Right lung (tissue), 5 donors: ENCODE results near the gene RNF125. TPM values are rescaled to one million over a fixed set of nuclear protein-coding genes. Genes with fewer than 3 reads are reported as not detected.

ENCODE experiments used
- DNase-seq, 2 donors: peaks; one replicate each; pipeline ENCODE4 v3.0.0-alpha.2; 2013
- polyA plus RNA-seq, 5 donors: library from polyadenylated mRNA; unstranded; fragments of 120-200 nt; gene quantifications; one replicate each; pipeline versions ENCODE4 v1.2.1 to v1.2.3, GENCODE V29; 2013; ENCODE audit warnings: inconsistent platforms in 1 of 5, low replicate concordance in 1 of 5; ENCODE audit not compliant: insufficient read length in 5 of 5, insufficient read depth in 1 of 5

RNF125 gene
- polyA plus RNA-seq, 5 donors, result 6.6 to 8.6 (median 7.8) TPM

GRCh38 chr18:32021756-32022564, 3.3 kb downstream of the RNF125 start:
- no peak for DNase-seq

DNA sequence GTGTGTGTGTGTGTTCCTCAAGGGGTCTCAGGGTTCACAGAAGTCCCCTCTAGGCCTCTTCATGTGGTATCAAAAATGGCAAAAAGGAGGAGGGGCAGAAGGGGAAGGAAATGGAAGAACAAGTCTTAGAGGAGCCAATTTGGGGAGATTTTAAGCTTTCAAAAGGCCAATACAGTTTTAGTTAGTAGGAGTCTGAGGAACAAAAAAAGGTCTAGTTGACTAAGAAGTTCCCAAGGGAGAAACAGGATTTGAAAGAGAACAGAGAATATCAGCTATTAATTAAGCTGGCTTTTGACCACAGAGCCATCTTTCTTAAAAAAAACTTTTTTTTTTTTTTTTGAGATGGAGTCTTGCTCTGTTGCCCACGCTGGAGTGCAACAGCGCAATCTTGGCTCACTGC, 7.1 kb downstream of the RNF125 start:
- DNase-seq, result no peak

DNA sequence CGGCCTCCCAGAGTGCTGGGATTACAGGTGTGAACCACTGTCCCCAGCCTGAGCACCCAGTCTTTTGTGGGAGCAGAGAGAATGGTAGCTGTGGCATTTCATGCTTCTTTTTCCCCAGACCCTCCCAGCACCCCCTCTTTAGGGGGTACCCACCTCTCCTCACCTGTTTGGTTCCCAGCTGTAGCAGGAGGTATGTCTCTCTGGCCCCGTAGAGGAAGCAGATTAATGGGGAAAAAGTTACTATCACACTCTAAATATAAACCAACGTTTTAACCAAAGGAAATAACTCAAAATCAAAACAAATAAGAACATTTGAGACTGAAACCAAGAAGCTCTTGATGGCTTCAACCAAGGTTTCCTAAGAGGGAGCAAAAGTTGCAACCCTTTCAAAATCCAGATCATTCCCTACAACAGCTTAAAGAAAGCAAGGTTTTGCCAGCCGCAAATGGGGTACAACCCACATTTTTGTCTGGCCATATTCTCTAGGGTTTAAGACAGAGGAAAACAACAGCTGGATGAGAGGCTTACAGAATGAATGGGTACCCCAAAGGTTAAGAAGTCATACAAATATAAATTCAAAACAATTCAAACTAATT, 8.0 kb downstream of the RNF125 start:
- no peak for DNase-seq

GRCh38 chr18:32029558-32029957, 10.9 kb downstream of the RNF125 start:
- DNase-seq, result no peak

- no peak for DNase-seq
Measured at GRCh38 chr18:32032609-32033008, 14.0 kb downstream of the RNF125 start.

DNA sequence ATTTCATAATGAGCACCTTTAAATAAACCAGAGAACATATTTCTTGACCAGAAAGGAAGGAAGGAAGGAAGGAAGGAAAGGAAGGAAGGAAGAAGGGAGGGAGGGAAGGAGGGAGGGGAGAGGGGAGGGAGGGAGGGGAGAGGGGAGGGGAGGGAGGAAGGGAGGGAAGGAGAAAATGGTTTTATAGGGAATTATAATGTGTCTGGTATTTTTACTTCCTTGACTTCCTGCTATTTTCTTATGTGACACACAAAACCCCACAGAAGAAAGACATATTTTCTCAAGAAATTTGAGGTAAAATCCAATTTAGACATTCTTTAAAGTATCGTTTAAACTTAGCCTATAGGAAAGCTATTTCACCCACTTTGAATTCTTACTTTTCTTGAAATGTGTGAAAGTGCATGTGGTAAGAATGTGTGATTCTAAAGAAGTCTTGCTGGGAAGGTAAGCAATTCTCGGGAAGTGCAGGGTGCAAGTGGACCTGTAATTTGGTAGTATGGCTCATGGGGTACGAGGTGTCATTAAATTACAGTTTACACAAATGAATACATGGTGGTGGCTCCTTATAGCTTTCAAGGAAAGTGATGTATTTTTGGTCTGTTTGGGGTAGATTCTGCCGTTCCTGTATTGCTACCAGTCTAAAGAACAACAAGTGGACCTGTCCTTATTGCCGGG, 18.0 kb downstream of the RNF125 start:
- no peak for DNase-seq

DNA sequence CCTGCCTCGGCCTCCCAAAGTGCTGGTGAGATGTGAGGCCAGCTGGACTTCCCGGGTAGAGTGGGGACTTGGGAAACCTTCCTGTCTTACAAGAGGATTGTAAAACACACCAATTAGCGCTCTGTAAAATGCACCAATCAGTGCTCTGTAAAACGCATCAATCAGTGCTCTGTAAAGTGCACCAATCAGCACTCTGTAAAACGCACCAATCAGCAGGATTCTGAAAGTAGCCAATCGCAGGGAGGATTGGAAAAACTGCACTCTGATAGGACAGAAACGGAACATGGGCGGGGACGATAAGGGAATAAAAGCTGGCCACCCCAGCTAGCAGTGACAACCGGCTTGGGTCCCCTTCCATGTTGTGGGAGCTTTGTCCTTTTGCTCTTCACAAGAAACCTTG, 19.0 kb downstream of the RNF125 start:
- DNase-seq, result no peak

DNA sequence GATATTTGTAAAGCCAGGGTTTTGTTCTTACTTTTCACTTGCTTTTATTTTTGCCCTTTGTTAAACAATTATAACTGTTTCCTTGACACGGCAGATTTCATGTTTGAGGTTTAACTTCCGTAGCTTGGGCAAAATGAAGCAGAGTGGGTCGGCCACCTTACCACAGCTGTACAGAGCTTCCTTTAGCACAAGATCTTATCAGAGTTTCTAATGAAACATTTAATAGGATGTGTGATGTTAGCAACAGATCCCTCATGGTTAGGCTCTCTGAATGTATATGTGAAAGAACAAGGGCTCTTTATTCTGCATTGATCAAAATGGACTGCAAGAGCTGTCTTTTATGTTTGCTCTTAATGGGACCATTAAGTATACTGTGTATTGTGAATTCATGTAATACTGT, 22.3 kb downstream of the RNF125 start:
- no peak for DNase-seq

DNA sequence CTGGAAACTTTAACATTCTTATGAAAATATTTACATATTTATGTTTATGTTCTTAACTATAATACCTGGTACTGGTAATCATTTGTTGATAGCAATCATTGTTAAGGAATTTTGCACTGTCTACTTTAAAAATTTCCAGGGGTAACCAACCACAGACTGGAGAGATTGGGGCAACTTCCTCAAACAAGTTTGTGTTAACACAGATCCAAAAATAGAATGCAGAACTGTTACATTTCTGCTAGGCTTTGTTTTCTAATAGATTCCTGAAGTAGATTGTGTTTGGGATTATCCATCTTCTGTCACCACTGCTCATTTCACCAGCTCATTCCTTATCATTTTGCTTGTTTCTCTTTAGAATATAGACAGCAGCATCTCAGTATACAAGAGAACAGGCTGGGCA, 23.7 kb downstream of the RNF125 start:
- no peak for DNase-seq

- no peak for DNase-seq
Measured at GRCh38 chr18:32048507-32049091, 30.0 kb downstream of the RNF125 start.

DNA sequence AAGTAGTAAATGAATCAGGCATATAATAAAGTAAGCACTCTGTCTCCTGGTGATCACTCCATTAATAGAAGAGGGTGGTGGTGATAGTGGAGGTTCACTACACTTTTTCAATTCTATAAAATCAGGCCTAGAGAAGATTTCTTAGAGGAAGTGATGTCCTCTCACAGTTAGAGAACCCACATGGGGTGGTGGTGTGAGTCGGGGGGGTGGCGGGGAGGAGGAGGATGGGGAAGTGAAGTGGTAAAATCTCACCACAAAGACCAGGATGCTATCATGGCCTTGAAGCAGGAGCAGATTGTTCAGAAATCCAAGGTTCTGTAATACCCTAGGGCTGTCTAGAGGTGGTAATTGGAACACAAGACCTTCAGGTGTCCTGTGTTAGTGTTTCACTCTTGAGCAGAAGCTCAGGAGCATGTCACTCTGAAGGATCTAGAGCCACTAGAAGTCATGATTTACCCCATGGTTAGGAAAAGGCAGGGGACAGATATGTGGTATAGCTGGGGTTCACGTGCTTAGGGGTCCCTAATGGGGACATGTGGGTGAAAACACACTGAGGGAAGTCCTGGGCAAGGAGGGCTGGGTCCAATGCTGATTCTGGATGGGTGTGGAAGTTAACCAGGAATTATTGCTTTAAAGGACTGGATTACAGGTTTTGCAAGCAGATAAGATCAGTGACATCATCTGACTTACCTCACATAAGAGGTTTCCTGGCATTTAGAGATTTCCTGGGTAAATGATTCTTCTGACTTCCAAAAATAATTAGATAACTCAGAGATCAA, 31.0 kb downstream of the RNF125 start:
- no peak for DNase-seq

GRCh38 chr18:32056613-32057358, 38.2 kb downstream of the RNF125 start:
- DNase-seq, result no peak

DNA sequence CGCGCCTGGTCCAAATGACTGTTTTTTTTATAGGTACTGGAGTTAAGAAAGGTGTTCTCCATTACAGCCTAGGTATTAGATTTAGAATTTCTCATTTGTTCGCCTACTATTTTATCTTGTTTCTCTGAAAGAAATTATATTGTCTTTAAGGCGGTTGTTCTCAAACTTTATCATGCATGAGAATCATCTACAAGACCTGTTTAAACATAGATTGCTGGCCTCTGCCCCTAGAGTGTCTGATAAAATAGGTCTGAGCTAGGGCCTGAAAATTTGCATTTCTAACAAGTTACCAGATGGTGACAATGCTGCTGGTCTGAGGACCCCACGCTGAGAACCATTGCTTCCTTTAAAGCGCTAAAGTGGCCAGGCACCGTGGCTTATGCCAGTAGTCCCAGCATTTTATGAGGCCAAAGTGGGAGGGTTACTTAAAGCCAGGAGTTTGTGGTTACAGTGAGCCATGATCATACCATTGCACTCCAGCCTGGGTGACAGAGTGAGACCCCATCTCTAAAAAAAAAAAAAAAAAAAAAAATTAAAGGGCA, 39.1 kb downstream of the RNF125 start:
- DNase-seq, result no peak

- DNase-seq, result no peak
Measured at GRCh38 chr18:32060026-32060425, 41.4 kb downstream of the RNF125 start.

- DNase-seq, result no peak
Measured at GRCh38 chr18:32067375-32068167, 48.9 kb downstream of the RNF125 start.

- DNase-seq, result no peak
Measured at GRCh38 chr18:32072321-32072720, 53.7 kb downstream of the RNF125 start.

- no peak for DNase-seq
Measured at GRCh38 chr18:32074206-32074605, 55.6 kb downstream of the RNF125 start.

DNA sequence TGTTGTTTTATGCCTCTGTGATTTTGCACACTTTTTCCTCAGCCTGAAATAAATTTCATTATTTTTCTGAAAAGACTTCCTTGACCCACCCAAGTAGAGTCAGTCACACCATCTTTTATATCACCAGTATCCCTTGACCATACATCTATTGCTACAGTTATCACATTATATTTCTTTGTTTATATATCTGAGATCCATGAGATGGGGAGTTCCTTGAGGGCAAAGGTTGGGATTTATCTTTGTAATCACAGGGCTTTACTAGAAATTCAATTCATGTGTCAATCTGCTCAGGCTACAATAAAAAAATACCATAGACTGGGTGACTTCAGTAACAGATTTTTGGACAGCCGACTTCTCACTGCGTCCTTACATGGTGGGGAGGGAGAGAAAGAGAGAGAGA, 60.2 kb downstream of the RNF125 start:
- no peak for DNase-seq

GRCh38 chr18:32081881-32082280, 63.3 kb downstream of the RNF125 start:
- no peak for DNase-seq

- DNase-seq, result no peak
Measured at GRCh38 chr18:32083781-32084180, 65.2 kb downstream of the RNF125 start.
